Activated naive CD8-positive, alpha-beta T cell treated with anti-CD3 and anti-CD28 coated beads, Interleukin-2, amount 10 ng/mL, durations not matched to agents 7 days and 5 days (primary cell): Measurements from ENCODE around the gene RHOXF2. TPM values are rescaled to one million over a fixed set of nuclear protein-coding genes. Genes with fewer than 3 reads are reported as not detected.

Experiments
- total RNA-seq, 2 experiments: library from RNA; stranded (reverse); gene quantifications; one replicate each; pipeline ENCODE4 v1.2.3, GENCODE V29; 2021

RHOXF2 gene
- total RNA-seq, 2 experiments from 2014 or later, result not detected

Other genes with a start within 250 kb of the RHOXF2 start
- 10 to 100 TPM; 10.3 to 11.4 TPM for gene NKAP, start 214.9 kb upstream of the RHOXF2 start, total RNA-seq
- not detected for gene RHOXF2B, start 80.9 kb upstream of the RHOXF2 start, total RNA-seq
- under 1 TPM in 1 of 2 experiments, not detected in 1; 0.42 TPM for gene RHOXF1, start 42.7 kb upstream of the RHOXF2 start, total RNA-seq
- 10 to 100 TPM; 19.0 to 21.1 TPM for gene ZBTB33, start 92.2 kb downstream of the RHOXF2 start, total RNA-seq
- under 1 TPM; 0.14 to 0.34 TPM for gene TMEM255A, start 152.8 kb downstream of the RHOXF2 start, total RNA-seq
- gene ATP1B4, start 203.5 kb downstream of the RHOXF2 start, total RNA-seq, result not detected